NCI-H1694 (cell line): Measurements from ENCODE around the gene SELENOI.
"Not testable (repeated sequence)": the region's sequence is repeated elsewhere in the genome, so short reads cannot be mapped to it uniquely, and the experiment has no call there.

ENCODE experiments used
- DNase-seq: peaks from one replicate; lab custom pipeline; 2025; lab: John Stamatoyannopoulos, UW

SELENOI gene

DNA sequence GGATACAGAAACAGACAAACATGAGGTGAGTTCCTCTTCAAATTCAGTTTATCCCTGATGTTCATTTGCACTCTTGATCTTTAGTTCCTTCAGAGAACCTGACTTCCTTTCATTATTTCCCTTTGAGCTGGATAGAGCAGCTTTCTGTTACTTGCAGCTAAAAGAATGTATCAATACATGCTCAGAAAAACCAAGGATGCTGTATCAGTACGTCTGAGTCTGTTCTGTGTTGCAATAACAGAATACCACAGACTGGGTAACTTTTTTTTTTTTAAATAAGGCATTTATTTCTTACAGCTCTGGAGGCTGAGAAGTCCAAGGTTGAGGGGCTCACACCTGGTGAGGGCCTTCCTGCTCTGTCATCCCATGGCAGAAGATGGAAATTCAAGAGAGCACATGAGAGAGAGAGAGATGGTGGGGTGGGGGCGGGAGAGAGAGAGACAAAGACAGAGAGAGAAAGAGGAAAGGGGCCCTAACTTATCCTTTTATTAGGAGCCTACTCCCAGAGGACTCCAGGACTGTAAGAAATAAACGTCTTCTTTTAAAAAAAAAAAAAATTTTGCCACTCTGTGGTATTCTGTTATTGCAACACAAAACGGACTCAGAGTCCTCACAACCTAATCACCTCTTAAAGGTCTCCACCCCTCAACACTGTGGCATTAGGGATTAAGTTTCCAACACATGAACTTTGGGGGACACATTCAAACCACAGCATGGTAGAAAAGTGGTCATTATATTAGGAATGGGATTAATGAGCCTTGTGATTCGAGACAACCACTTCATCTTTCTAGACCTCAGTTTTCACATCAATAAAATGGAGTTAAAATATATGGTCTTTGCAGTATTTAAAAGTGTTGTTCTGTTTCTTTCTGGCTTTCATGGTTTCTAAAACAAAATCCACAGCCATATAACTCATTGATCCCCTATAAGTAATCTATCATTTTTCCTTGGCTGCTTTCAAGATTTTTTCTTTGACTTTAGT lies 18.4 kb upstream of the SELENOI start:
- no peak for DNase-seq

DNA sequence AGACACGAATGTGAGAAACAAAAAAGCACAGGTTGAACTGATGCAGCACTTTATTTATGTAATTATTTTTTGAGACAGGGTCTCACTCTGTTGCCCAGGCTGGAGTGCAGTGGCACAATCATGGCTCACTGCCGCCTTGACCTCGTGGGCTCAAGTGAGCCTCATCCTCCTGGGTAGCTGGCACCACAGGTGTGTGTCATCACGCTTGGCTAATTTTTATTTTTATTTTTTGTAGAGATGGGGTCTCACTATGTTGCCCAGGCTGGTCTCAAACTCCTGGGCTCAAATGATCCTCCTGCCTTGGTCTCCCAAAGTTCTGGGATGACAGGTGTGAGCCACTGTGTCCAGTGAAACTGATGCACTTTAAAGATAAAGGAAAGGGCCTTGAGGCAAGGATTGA lies 16.9 kb upstream of the SELENOI start:
- not testable (repeated sequence) for DNase-seq

DNA sequence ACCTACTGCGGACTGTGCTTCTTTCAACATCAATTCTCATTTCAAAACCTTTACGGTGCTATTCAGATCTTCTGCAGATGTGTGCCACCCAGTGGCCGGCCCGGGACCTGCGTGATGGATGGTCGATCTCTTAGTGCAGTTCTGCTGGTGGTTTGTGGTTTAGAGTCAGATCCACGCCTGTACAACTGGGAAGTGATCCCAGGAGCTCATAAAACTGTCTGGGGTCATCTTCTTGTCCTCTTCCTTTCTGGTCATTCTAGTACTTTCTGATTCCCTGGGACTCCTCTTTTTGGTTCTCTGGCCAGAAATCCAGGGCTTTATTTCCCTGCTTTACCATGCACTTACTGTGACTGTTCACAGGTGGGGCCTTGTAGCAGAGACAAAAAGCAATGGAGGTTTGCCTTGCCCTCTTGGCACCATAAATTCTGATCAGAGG lies 15.8 kb upstream of the SELENOI start:
- DNase-seq: peak; percentile 82

DNA sequence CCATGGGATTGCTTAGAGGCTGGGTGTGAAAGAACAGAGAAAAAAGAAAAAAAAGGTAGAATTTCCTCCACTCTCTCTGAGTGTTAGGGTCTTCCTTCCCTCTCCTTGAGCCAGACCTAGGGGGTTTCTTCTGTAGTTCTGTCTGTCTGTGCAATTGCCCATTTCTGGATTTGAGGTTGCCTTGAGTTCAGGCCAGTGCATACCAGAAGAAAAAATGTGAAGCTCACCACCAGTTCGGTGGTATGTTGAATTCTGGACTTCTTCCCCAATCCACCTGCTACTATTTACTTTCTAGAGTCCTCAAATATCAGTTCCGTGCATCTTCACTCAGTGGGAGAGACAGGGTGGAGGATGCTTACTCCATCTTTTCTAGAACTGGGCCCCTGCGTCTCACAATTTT lies 15.3 kb upstream of the SELENOI start:
- no peak for DNase-seq

DNA sequence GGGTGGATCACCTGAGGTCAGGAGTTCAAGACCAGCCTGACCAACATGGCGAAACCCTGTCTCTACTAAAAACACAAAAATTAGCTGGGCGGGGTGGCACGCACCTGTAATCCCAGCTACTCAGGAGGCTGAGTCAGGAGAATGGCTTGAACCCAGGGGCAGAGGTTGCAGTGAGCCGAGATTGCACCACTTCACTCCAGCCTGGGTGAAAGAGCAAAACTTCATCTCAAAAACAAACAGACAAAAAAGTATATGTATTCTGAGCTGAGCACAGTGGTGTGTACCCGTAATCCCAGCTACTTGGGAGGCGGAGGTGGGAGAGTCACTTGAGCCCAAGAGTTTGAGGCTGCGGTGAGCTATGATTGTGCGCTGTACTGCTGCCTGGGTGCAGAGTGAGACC lies 14.6 kb upstream of the SELENOI start:
- not testable (repeated sequence) for DNase-seq

DNA sequence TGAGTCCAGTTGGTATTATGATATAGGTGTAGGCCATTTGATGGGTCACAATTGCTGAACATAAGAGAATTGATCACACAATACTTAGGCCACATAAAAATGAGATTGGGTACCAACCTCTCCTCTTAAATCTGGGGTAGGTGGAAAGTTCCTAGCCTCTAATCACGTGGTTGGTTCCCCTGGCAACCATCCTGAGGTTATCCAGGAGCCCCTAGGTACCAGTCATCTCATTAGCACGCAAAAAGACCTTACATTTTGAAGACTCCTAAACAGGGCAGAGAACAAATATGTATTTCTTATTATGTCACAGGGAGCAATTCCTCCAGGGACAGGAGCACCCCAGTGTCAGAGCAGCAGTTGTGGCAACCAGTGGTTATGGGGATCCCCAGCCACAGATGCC lies 12.7 kb upstream of the SELENOI start:
- no peak for DNase-seq

DNA sequence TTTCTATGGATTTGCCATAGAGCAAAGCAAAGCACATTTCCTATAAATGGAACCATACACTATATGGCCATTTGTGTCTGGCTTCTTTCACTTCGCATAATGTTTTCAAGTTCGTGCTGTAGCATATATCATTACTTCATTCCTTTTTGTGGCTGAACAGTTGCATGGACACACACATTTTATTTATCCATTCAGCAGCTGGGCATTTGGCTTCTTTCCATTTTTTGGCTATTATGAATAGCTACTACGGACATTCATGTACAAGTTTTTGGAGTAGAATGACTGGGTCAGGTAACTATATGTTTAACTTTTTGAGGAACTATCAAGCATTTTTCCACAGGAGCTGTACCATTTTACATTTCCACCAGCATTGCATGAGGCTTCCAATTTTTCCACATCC lies 10.7 kb upstream of the SELENOI start:
- DNase-seq: no peak

DNA sequence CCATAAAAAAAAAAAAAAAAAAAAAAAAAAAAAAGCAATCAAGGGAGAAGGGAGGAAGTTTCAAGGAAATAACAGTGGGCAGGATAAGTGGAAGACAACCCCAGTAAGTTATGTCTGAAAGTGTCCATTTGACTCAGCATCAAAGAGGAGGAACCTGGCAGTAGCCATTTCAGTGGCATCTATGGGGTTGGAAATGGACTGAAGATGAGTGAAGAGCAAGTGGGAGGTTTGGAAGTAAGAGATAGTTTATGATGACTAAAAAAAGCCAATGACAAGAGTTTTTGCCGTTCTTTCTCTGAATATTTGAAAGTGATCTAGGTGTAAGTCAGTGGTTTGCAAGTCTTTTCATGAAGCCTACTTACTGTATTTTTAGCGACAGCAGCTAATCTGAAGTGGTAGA lies 9.2 kb upstream of the SELENOI start:
- DNase-seq: no peak

DNA sequence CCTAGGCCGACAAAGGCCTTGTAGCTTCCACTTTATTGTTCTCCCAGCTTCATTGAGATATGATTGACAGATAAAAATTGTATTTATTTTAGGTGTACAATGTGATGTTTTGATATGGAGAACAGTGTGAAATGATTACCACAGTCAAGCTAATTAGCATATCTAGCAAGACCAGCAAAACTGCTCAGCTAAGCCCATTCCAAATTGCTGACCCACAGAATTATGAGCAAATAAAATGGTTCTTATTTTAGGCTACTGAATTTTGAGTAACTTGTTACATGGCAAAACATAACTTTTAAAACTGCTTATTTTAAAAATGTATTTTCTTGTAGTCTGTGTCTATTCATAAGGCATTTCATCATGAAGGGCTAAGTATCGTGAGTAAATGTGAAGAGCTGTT lies 8.6 kb upstream of the SELENOI start:
- no peak for DNase-seq

DNA sequence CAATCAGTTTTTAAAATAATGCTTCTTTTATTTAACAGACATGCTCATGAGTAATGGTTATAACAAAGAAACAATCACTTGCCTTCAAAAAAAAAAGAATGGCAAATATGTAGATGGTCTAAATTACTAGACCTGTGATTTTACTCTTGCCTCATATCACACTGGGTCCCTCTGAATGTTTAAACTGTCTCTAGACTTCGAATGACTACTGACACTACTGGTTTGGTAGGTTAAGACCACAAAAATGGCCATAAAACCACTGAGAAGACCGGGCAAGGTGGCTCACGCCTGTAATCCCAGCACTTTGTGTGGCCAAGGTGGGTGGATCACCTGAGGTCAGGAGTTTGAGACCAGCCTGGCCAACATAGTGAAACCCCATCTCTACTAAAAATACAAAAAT lies 5.1 kb upstream of the SELENOI start:
- no peak for DNase-seq

DNA sequence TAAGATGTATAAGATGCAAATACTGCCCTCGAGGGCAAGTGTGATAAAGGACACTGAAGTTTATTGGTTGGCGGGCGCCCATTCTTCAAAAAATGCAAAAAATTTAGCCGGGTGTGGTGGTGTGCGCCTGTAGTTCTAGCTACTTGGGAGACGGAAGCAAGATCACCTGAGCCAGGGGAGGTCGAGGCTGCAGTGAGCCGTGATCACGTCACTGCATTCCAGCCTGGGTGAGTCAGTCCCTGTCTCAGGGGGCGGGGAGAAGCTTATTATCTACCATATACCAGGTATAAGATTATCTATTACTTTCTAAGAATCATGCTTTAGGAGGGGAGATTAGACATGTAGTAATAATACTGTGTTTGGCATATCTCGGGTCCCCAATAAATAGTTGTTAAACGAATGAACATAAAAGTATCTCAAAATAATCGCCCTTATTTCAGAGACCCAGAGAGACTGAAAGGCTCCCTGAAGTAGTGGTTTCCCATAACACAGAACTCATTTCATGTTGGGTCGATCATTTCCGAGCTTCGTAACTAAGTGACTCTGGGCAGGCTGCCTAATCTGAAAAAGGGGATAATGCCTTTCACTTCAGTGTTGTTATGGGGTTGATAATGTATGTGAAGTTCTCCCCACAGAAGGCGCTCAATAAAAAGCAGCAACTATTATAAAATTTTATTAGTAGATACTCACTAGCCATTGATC lies 1.2 kb upstream of the SELENOI start:
- DNase-seq: no peak

DNA sequence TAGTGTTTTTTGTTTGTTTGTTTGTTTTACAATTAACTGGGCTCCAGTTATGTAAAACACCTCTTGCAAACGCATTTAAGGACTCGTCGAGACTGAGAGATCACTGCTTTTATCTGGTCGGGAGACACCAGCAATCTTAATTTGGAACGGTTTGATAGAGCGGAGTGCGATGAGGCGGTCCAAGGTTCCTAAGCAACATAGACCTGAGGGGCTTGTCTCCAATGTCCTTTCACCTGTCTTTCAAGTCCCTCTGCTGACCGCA lies 729 bp upstream of the SELENOI start:
- DNase-seq: no peak

DNA sequence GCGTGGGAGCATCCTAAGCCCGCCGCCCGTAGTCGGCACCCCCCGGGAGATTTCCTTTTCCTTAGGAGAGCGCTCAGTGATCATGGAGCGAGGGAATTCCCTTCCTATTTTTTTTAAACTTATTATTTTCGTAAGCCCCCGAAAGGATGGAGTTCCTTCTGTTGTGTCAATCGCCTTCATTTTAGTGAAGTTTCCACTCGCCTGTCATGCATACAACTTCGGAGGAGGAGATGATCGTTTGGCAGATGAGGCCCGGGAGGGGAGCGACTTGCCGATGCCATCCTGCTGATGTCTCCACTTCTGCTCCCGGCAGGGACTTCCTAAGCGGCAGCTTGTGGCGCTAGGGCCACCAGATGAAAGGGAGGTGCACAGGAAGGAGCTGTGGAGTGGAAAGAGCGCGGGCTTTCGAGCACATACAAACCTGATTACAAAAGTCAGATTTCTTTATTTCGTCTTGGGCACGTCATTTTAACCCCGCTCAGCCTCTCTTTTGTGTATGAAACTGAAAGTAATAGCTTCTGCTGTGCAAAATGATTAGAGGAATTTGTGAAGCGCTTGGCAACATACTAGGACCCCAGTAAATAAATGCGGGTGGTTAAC lies 611 bp downstream of the SELENOI start, which contains the start of gene ADGRF3:
TSS of gene ADGRF3 (minus strand) at position 336 of the 600 bp plus-strand sequence. CDS start 555 bp downstream, outside the sequence.
- DNase-seq: peak; percentile 56

DNA sequence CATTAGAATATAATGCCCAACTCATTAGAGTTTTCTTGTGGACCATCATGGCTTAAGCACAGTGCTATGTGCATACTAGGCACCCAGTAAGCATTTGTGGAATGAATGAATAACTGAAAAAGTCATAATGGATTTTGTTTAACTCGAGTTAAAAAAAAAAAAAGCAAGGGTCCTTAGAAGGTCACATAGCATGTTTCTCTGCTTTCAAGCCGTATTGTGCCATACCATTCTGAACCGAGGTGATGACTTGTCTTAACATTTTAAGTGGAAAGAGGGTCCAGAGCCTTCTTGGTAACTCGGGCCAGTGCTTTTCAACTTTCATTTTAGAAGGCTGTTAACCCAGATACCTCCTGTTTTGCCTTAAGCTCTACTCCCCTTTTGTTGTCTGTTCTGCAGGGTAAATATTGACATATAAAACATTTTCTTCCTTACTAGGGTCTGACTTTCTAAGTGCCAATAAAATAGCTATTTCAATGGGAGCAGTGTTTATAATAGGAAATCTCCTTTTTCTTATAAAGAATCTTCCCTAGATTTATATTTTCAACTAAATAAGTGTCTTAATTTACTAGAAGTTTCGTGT lies 1.4 kb downstream of the SELENOI start:
- DNase-seq: no peak

DNA sequence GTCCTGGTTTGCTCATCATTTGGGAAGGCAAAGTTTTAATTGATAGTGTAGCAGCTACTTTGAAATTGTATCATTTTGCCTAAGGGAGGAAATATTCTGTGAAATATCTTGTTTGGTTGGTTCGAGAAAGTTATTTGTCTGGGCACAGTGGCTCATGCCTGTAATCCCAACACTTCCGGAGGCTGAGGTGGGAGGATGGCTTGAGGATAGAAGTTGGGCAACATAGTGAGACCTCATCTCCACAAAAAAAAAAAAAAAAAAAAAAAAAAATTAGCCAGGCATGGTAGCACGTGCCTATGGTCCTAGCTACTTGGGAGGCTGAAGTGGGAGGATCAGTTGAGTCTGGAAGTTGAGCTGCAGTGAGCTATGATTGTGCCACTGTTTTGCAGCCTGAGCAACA lies 3.7 kb downstream of the SELENOI start:
- no peak for DNase-seq

DNA sequence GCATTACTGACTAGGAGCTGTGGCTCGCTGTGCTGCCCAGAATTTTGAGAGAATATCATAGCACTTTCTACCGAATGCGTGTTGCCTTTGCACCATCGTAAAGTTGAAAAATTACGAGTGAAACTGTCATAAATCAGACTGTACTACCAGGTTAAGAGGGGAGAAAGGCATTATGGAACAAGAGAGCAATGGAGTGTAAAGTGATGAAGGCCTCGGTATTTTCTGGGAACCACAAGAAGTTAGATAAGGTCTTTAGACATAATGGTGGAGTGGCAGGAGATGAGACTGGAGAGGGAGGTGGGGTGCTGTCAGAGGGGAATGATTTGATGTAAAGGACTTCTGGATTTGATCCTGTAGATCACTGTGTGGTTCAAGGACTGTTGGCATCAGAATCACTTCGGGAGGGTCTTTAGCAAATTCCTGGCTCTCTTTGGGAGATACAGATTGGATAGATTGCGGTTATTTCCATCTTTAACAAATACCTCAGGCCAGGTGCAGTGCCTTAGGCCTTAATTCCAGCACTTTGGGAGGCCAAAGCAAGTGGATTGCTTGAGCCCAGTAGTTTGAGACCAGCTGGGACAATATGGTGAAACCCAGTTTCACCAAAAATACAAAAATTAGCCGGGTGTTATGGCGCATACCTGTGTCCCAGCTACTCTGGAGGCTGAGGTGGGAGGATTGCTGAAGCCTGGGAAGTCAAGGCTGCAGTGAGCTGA lies 5.6 kb downstream of the SELENOI start:
- DNase-seq: no peak

DNA sequence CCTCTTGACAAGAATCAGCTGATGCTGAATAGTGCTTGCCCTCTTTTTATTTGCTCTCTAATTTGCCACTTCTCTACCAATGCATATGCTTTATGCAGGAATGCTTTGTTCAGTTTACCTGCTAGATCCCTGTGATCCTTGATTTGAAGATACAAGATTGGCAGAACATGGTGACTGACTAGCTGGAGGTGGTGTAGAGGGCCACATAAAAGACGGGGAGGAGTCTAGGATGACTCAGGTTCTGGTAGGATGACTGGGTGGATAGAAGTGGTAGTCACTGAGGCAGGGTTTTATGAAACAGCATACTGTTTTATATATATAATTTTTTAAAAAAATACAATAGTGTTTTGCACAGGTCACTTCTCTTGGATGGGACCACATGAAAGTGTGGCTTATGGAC lies 6.9 kb downstream of the SELENOI start:
- DNase-seq: no peak

DNA sequence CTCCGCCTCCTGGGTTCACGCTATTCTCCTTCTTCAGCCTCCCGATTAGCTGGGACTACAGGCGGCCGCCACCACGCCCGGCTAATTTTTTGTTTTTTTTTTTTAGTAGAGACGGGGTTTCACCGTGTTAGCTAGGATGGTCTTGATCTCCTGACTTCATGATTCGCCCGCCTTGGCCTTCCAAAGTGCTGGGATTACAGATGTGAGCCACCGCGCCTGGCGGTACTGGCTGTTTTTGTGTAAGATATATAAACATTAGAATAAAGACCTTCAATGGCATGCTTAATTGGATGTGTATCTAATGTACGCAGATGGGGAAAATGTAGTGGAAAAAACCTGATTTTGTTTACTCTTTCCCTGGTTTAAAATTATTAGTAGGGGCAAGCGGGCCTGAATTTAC lies 8.5 kb downstream of the SELENOI start:
- DNase-seq: not testable (repeated sequence)

DNA sequence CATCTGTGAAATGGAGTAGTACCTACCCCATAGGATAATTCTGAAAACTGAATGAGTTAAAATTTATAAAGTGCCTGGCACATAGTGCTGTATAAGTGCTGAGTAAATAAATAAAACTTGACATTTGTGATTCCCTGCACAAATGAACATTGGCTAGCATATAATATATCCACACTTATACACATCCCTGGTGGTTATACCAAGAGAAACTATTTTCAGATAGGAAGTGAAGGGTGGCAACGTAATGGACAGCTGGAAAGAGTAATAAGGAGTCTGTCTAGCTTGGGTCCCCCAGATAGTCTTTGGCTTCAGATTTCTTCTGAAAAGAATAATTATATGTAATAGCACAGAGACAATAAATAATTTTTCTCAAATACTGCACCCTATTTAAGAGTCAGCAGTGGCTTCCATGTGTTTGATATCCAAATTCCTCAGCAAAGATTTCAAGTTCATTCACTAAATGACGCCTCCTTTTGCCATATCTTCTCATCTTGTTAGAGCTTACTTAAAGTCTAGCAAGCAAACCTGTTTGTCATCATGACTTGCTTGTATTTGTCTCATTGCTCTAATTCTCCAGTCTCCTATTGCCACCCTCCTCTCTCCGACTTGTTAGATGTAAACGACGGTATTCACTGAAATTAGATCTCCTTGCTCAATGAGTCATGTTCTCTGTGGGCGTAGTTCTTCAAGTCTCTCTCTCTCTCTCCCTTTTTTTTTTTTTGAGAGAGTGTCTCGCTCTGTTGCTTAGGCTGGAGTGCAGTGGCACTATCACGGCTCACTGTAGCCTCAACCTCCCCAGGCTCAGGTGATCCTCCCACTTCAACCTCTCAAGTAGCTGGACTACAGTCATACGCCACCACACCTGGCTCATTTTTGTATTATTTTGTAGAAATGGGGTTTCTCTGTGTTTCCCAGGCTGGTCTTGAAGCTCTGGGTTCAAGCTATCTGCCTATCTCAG lies 9.4 kb downstream of the SELENOI start:
- no peak for DNase-seq

DNA sequence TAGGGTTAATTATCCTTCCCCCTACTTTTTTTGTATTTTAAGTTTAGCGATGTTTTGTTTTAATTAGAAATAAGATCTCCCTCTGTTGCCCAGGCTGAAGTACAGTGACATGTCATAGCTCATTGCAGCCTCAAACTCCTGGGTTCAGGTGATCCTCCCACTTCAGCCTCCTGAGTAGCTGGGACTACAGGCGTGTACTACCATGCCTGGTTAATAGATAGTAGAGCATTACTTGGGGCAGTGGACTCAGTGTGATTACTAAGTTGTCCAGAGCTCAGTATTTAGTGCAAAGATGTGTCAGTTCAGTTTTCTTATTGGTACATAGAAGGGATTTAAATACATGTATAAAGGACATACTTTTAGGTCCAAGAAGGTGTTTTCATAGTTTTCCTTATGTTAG lies 10.2 kb downstream of the SELENOI start:
- DNase-seq: no peak

DNA sequence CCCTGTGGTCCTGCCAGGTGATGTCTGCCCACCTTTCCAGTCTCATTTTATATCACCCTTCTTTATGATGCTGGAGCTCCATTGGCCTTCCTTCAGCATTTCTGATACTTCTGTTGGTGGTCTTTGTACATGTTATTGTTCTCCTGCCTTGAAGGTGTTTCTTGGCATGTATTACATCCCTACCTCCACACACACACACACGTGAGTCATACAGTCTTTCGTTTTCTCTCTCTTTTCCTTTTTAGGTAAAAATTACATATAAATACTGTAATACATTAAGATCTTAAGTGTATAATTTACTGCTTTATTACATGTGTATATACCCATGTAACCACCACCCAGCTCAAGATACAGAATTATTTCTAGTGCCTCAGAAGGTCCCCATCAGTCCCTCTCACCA lies 10.8 kb downstream of the SELENOI start:
- DNase-seq: no peak
